ENCODE data around the gene SUMO3. TPM values are rescaled to one million over a fixed set of nuclear protein-coding genes. Genes with fewer than 3 reads are reported as not detected.
A peak's percentile ranks its signal among the peaks of the same experiment; 100 is the strongest.

SUMO3 gene
- total and polyA plus RNA-seq, 2 of the 4 experiments (the other 2 are of a cell fraction): 64.9 to 101 TPM

- CTCF ChIA-PET: no interaction called here
- H3K18ac ChIP-seq (ENCODE audit: low read depth, low read length): no peak overlapping the region
- intact Hi-C loops (cut with micrococcal nuclease) (no loop called here), in situ Hi-C loops (cut with MboI; ENCODE audit: low sequenced_read_pairs) (no loop called here), dilution Hi-C loops (cut with HindIII; ENCODE audit: low sequenced_read_pairs, unreplicated experiment) (no loop called here)
- peak overlapping the region; percentile 58 for H2AK9ac ChIP-seq (replicated peaks; ENCODE audit: low read depth, low read length, poor library complexity)
- H3K9ac ChIP-seq (ENCODE audit: low read depth, low read length): no peak overlapping the region
- ATAC-seq (ENCODE audit: low read depth) (peak; percentile 88), DNase-seq (peak; percentile 24)
- H3K36me3 ChIP-seq (ENCODE audit: control insufficient read depth, insufficient read depth, low read length): peaks cover 17% of the 10 kb centered on the region
- H3K56ac ChIP-seq (ENCODE audit: extremely low read depth, insufficient read depth, low read length): no peak overlapping the region
- no peaks in the 10 kb centered on the region; the same call in 1 of the 2 replicates for H4K20me1 ChIP-seq (ENCODE audit: insufficient read depth, low read length)
- WGBS, 2 experiments (ENCODE audit: extremely low coverage in 2 of 2, insufficient read length in 1 of 2): 5% methylated on average over 10 of the region's 34 CpGs; no CpG with 5 or more reads in 1 of the 2 experiments
- no peak overlapping the region for H2AK5ac ChIP-seq (ENCODE audit: low read depth, low read length)
- H3K27me3 ChIP-seq (ENCODE audit: control insufficient read depth, insufficient read depth, low read length): peaks cover 20% of the 10 kb centered on the region
- H3K27ac ChIP-seq (ENCODE audit: insufficient read depth, low read length): no peak overlapping the region
- no peak overlapping the region; the same call in 1 of the 2 replicates for H3K4ac ChIP-seq (ENCODE audit: low read depth, low read length)
- no peak overlapping the region for H3K23ac ChIP-seq (ENCODE audit: low read depth, low read length)
- peak overlapping the region in 1 of 2 experiments; percentile 9; a peak in 1 of 4 replicates for H4K8ac ChIP-seq (ENCODE audit: low read depth in 2 of 2, low read length in 2 of 2)
- H3K4me2 ChIP-seq (ENCODE audit: low read depth, low read length): peak overlapping the region; percentile 51
- H3K4me1 ChIP-seq (ENCODE audit: control insufficient read depth, insufficient read depth, low read length): peaks cover 2% of the 10 kb centered on the region; the same call in 1 of the 2 replicates
- H3K14ac ChIP-seq (replicated peaks; ENCODE audit: low read depth, low read length): no peak overlapping the region; the same call in 1 of the 2 replicates
- H2BK120ac ChIP-seq (ENCODE audit: low read depth, low read length): no peak overlapping the region
- H3K4me3 ChIP-seq (ENCODE audit: insufficient read depth, low read depth, low read length): peak overlapping the region; percentile 13; the same call in 1 of the 2 replicates
- TF ChIP-seq SMC3 (IDR thresholded peaks at IDR 0.05; ENCODE audit: low read depth, low read length) (peak; percentile 23), BHLHE40 (IDR thresholded peaks at IDR 0.05; ENCODE audit: low read depth, low read length) (no peak), MXI1 (IDR thresholded peaks at IDR 0.05; ENCODE audit: borderline replicate concordance, low read depth, low read length) (no peak), POLR2A (IDR thresholded peaks at IDR 0.05; ENCODE audit: low read depth, low read length) (no peak), NFE2L2 (IDR thresholded peaks at IDR 0.05; ENCODE audit: low read depth, low read length) (no peak), FOS (IDR thresholded peaks at IDR 0.05; ENCODE audit: low read depth, low read length) (no peak), RCOR1 (IDR thresholded peaks at IDR 0.05; ENCODE audit: insufficient replicate concordance, low read length) (no peak), RFX5 (IDR thresholded peaks at IDR 0.05; ENCODE audit: low read depth, low read length) (no peak), CHD1 (IDR thresholded peaks at IDR 0.05; ENCODE audit: low read depth, low read length) (no peak), RAD21 (IDR thresholded peaks at IDR 0.05; ENCODE audit: low read length) (peak; percentile 30; the same call in 1 of the 2 replicates), MAZ (IDR thresholded peaks at IDR 0.05; ENCODE audit: borderline replicate concordance, low read depth, low read length) (no peak), CEBPB (IDR thresholded peaks at IDR 0.05; ENCODE audit: low read depth, low read length) (peak; percentile 9; the same call in 1 of the 2 replicates)
- TF ChIP-seq, protein P1, sequence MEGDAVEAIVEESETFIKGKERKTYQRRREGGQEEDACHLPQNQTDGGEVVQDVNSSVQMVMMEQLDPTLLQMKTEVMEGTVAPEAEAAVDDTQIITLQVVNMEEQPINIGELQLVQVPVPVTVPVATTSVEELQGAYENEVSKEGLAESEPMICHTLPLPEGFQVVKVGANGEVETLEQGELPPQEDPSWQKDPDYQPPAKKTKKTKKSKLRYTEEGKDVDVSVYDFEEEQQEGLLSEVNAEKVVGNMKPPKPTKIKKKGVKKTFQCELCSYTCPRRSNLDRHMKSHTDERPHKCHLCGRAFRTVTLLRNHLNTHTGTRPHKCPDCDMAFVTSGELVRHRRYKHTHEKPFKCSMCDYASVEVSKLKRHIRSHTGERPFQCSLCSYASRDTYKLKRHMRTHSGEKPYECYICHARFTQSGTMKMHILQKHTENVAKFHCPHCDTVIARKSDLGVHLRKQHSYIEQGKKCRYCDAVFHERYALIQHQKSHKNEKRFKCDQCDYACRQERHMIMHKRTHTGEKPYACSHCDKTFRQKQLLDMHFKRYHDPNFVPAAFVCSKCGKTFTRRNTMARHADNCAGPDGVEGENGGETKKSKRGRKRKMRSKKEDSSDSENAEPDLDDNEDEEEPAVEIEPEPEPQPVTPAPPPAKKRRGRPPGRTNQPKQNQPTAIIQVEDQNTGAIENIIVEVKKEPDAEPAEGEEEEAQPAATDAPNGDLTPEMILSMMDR (conservative IDR thresholded peaks at IDR 0.05; ENCODE audit: low read depth, low read length): peak; percentile 43
- no peak overlapping the region for H2BK20ac ChIP-seq (ENCODE audit: low read depth, low read length)
- BruUV-seq (replicated peaks): no TSS peak
- no peak overlapping the region for H2BK15ac ChIP-seq (ENCODE audit: low read depth, low read length)
- H3K79me1 ChIP-seq (ENCODE audit: low read depth in 1 of 2, low read length in 2 of 2): peaks cover 3 to 11% of the 10 kb centered on the region in 2 experiments; a peak in 1 of 4 replicates
- H3K9me1 ChIP-seq (ENCODE audit: insufficient read depth, low read length): peaks cover 13% of the 10 kb centered on the region; the same call in 1 of the 2 replicates
- no peak overlapping the region for H4K91ac ChIP-seq (ENCODE audit: insufficient read depth, low read depth, low read length)
- H3K9me3 ChIP-seq (ENCODE audit: control insufficient read depth, insufficient read depth, low read length): no peaks in the 10 kb centered on the region
- POLR2A ChIA-PET (ENCODE audit: unreplicated experiment): interaction anchor here (1.2 kb wide), 1 partner anchor 28 kb away, joined by 3 read pairs; no protein-coding TSS in a partner anchor
- H2BK5ac ChIP-seq (ENCODE audit: low read depth, low read length, poor library complexity, severe bottlenecking): no peak overlapping the region
- no peak overlapping the region for H4K5ac ChIP-seq (ENCODE audit: low read depth, low read length)
- peak overlapping the region; percentile 83 for H2AFZ ChIP-seq (replicated peaks; ENCODE audit: low read length, poor library complexity)
Observed at GRCh38 chr21:44845418-44846223, 27.8 kb upstream of the SUMO3 start.

Measured in IMR-90 (cell line).